ENCODE data around the gene PSMB5.

The PSMB5 gene

DNA sequence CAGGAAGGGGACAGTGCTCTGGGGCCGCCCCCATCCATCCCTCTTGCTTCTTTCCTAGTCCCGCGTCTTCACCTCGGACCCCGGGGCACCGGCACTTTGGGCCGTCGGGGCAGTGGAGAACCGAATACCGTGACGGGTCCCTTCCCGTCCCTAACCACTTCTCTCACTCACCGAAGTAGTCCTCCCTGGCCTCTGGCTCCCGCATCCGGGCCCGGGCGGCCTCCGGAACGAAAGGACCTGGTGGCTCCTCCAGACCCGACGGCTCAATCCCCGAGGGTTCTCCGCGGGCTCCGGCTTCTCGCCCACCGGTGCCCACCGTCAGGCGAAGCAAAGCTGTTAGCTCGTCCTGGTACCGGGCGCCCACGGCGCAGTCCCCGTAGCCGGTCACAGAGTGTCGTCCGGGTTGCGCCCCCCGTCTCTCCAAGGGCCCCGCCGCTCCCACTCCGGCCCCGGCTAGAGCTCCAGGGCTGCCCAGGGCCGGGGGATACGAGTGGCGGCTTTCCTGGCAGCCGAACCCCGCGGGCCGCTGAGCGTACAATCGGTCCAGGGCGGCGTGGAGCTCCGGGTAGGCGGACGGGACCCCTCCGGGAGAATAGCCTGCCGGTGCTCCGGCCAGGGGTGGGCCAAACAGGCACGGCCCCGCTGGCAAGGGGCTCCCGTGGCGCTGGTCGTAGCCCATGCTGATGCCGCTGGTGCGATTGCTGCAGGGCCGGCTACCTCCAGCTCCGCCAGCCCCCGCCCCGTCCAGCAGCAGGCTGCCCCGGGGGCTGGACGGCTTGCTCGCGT is 53.4 kb downstream of the PSMB5 start:
- H3K4me3 Mint-ChIP-seq = no peak overlapping the region
- peaks cover 12% of the 10 kb centered on the region for H3K4me1 Mint-ChIP-seq
- no peaks in the 10 kb centered on the region for H3K9me3 Mint-ChIP-seq
- H3K27me3 Mint-ChIP-seq = peaks cover 24% of the 10 kb centered on the region
- no peaks in the 10 kb centered on the region for H3K36me3 Mint-ChIP-seq
- no peak for ATAC-seq
- no peak overlapping the region for H3K27ac Mint-ChIP-seq

- ATAC-seq = no peak
- no peak overlapping the region for H3K27ac Mint-ChIP-seq
- no peak overlapping the region for H3K4me3 Mint-ChIP-seq
- peaks cover 12% of the 10 kb centered on the region for H3K4me1 Mint-ChIP-seq
- no peaks in the 10 kb centered on the region for H3K36me3 Mint-ChIP-seq
- no peaks in the 10 kb centered on the region for H3K9me3 Mint-ChIP-seq
- H3K27me3 Mint-ChIP-seq = peaks cover 24% of the 10 kb centered on the region
These were observed 54.0 kb downstream of the PSMB5 start for GRCh38 chr14:22980672-22981089.

GRCh38 chr14:22979748-22980392 is 54.8 kb downstream of the PSMB5 start:
- Mint-ChIP-seq H3K9me3 (no peaks in the 10 kb centered on the region), H3K4me1 (peaks cover 12% of the 10 kb centered on the region), H3K36me3 (no peaks in the 10 kb centered on the region), H3K27ac (no peak overlapping the region), H3K4me3 (no peak overlapping the region), H3K27me3 (peaks cover 24% of the 10 kb centered on the region)
- ATAC-seq = no peak

DNA sequence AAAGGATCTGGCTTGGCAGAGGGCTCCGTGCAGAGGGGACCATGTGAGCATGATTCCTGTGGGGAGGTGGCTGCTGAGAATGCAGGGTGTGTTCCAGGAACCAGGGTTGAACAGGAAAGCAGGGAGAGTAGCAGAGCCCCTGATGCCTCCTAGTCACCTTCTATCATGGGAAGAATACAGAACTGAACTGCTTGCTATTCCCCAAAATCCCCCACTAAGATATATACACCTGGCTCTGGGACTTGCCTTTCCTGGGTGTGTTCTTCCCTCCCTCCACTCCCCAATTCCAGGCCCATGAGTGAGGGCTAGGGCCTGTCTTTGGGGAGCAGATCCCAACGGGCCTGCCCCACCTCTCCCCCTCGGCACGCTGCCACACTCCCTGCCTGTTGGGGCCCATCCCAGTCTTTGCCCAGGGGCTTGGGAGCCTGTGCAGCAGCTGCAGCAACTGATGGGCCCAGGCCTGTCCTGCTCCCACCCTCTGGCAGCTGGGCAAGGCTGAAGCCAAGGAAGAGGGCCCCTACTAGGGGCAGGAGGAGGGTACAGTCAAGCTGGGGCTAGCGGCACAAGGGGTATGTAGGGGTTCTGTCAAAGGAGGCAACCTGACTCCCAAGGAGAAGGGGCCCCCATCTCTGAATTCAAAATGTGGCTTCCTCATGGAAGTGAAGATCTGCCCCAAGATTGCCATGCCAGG is 55.6 kb downstream of the PSMB5 start:
- no peak for ATAC-seq
- Mint-ChIP-seq H3K27ac (no peak overlapping the region), H3K36me3 (no peaks in the 10 kb centered on the region), H3K4me3 (no peak overlapping the region), H3K4me1 (peaks cover 12% of the 10 kb centered on the region), H3K9me3 (no peaks in the 10 kb centered on the region), H3K27me3 (peaks cover 24% of the 10 kb centered on the region)

GRCh38 chr14:22978487-22978837 is 56.2 kb downstream of the PSMB5 start:
- Mint-ChIP-seq H3K27me3 (peaks cover 24% of the 10 kb centered on the region), H3K36me3 (no peaks in the 10 kb centered on the region), H3K27ac (no peak overlapping the region), H3K4me3 (no peak overlapping the region), H3K4me1 (peaks cover 12% of the 10 kb centered on the region), H3K9me3 (no peaks in the 10 kb centered on the region)
- ATAC-seq = no peak

- no peak for ATAC-seq
- Mint-ChIP-seq H3K27me3 (peaks cover 24% of the 10 kb centered on the region), H3K27ac (no peak overlapping the region), H3K4me1 (peaks cover 12% of the 10 kb centered on the region), H3K36me3 (no peaks in the 10 kb centered on the region), H3K9me3 (no peaks in the 10 kb centered on the region), H3K4me3 (no peak overlapping the region)
These were observed 56.8 kb downstream of the PSMB5 start for GRCh38 chr14:22977684-22978486.

GRCh38 chr14:22977434-22977683 is 57.3 kb downstream of the PSMB5 start:
- H3K27me3 Mint-ChIP-seq = peaks cover 24% of the 10 kb centered on the region
- H3K4me3 Mint-ChIP-seq = no peak overlapping the region
- H3K4me1 Mint-ChIP-seq = peaks cover 12% of the 10 kb centered on the region
- no peak for ATAC-seq
- no peak overlapping the region for H3K27ac Mint-ChIP-seq
- H3K36me3 Mint-ChIP-seq = no peaks in the 10 kb centered on the region
- no peaks in the 10 kb centered on the region for H3K9me3 Mint-ChIP-seq

- peaks cover 12% of the 10 kb centered on the region for H3K4me1 Mint-ChIP-seq
- no peaks in the 10 kb centered on the region for H3K9me3 Mint-ChIP-seq
- ATAC-seq = no peak
- H3K27me3 Mint-ChIP-seq = peaks cover 24% of the 10 kb centered on the region
- no peak overlapping the region for H3K4me3 Mint-ChIP-seq
- no peak overlapping the region for H3K27ac Mint-ChIP-seq
- no peaks in the 10 kb centered on the region for H3K36me3 Mint-ChIP-seq
These were observed 57.9 kb downstream of the PSMB5 start for GRCh38 chr14:22976620-22977433.

Measured in stimulated activated memory B cell treated with anti-CD40 and anti-IgM and Interleukin-4, amounts not matched to agents 10 μg/mL and 1 μg/mL and 100 μg/mL, for 72 hours (primary cell).